HepG2 (cell line): ENCODE data around the gene TRPC3. TPM values are rescaled to one million over a fixed set of nuclear protein-coding genes. Genes with fewer than 3 reads are reported as not detected.

Source experiments
- AKNA ChIP-seq: sonication (generic); formaldehyde crosslinking; IDR thresholded peaks from 2 replicates; pipeline ENCODE4 v1.4.0; 2020; ENCODE audit warnings: missing genetic modification reagents, borderline replicate concordance
- BORCS8-MEF2B ChIP-seq: sonication (generic); formaldehyde crosslinking; IDR thresholded peaks from 2 replicates; pipeline ENCODE4 v1.8.0; 2022; ENCODE audit warnings: mild to moderate bottlenecking, missing genetic modification reagents
- DNMT1 ChIP-seq: sonication (generic); formaldehyde crosslinking; IDR thresholded peaks from 2 replicates; pipeline ENCODE4 v1.5.1; 2020; ENCODE audit warnings: mild to moderate bottlenecking, missing genetic modification reagents
- DR1 ChIP-seq: sonication (generic); formaldehyde crosslinking; IDR thresholded peaks from 2 replicates; pipeline ENCODE4 v1.8.0; 2021; ENCODE audit warnings: mild to moderate bottlenecking, missing genetic modification reagents, inconsistent platforms
- HMGXB3 ChIP-seq: sonication (generic); formaldehyde crosslinking; IDR thresholded peaks from 2 replicates; pipeline ENCODE4 v1.4.0; 2020; ENCODE audit warnings: missing genetic modification reagents, borderline replicate concordance
- KMT2A ChIP-seq: sonication (generic); formaldehyde crosslinking; IDR thresholded peaks from 2 replicates; pipeline ENCODE4 v1.4.0; 2020; ENCODE audit warnings: missing genetic modification reagents
- MED1 ChIP-seq: sonication (generic); formaldehyde crosslinking; IDR thresholded peaks from 2 replicates; pipeline ENCODE4 v1.4.0; 2020; ENCODE audit warnings: missing genetic modification reagents
- MXD1 ChIP-seq: sonication (generic); formaldehyde crosslinking; IDR thresholded peaks from 2 replicates; pipeline ENCODE4 v1.4.0; 2020; ENCODE audit warnings: mild to moderate bottlenecking, missing genetic modification reagents
- MZF1 ChIP-seq: sonication (generic); formaldehyde crosslinking; IDR thresholded peaks from 2 replicates; pipeline ENCODE4 v1.8.1; 2023; ENCODE audit warnings: mild to moderate bottlenecking, missing genetic modification reagents, borderline replicate concordance
- NFIC ChIP-seq: IDR thresholded peaks from 2 replicates; pipeline ENCODE4 v1.6.1; 2012; ENCODE audit warnings: mild to moderate bottlenecking, low read length, inconsistent platforms
- NFKB2 ChIP-seq: sonication (generic); formaldehyde crosslinking; IDR thresholded peaks from 2 replicates; pipeline ENCODE4 v1.4.0; 2020; ENCODE audit warnings: missing genetic modification reagents, borderline replicate concordance
- NFRKB ChIP-seq: fragments of 450-650 bp; IDR thresholded peaks from 2 replicates; pipeline ENCODE4 v1.6.1; 2017
- SP140L ChIP-seq: sonication (generic); formaldehyde crosslinking; IDR thresholded peaks from 2 replicates; pipeline ENCODE4 v1.4.0; 2020; ENCODE audit warnings: missing genetic modification reagents, borderline replicate concordance
- TCF7 ChIP-seq: sonication (generic); IDR thresholded peaks from 2 replicates; pipeline ENCODE4 v1.6.1; 2016; ENCODE audit warnings: antibody characterized with exemption, low read depth
- ZNF20 ChIP-seq: sonication (generic); formaldehyde crosslinking; IDR thresholded peaks from 2 replicates; pipeline ENCODE4 v1.4.0; 2020; ENCODE audit warnings: mild to moderate bottlenecking, moderate library complexity, missing genetic modification reagents
- ZNF234 ChIP-seq: sonication (generic); formaldehyde crosslinking; conservative IDR thresholded peaks from 2 replicates; pipeline ENCODE4 v1.5.1; 2020; ENCODE audit warnings: mild to moderate bottlenecking, missing genetic modification reagents
- ZNF282 ChIP-seq: fragments of 450-650 bp; IDR thresholded peaks from 2 replicates; pipeline ENCODE4 v1.6.1; 2018; ENCODE audit not compliant: partially characterized antibody
- ZNF546 ChIP-seq: sonication (generic); formaldehyde crosslinking; conservative IDR thresholded peaks from 2 replicates; pipeline ENCODE4 v1.8.1; 2023; ENCODE audit warnings: mild to moderate bottlenecking, missing genetic modification reagents
- ZNF776 ChIP-seq: sonication (generic); formaldehyde crosslinking; IDR thresholded peaks from 2 replicates; pipeline ENCODE4 v1.4.0; 2020; ENCODE audit warnings: mild to moderate bottlenecking, missing genetic modification reagents
- ZNF839 ChIP-seq: sonication (generic); formaldehyde crosslinking; IDR thresholded peaks from 2 replicates; pipeline ENCODE4 v1.4.0; 2020; ENCODE audit warnings: missing genetic modification reagents, mild to moderate bottlenecking, borderline replicate concordance
- polyA plus RNA-seq, 8 experiments: library from polyadenylated mRNA; depleted of rRNA in 3 of 8; stranded (reverse) in 7 of 8; unstranded in 1 of 8; fragments of >200 nt; fragmentation: Illumina TruSeq in 4 of 8; extraction: Trizol in 4 of 8; gene quantifications; 2 replicates each; pipeline versions ENCODE4 v1.2.1 to v1.2.3, GENCODE V29; 2011 to 2016; ENCODE audit warnings: low read depth in 4 of 8, missing spikeins in 1 of 8, mixed read lengths in 1 of 8; ENCODE audit not compliant: insufficient read depth in 1 of 8
- total RNA-seq, 5 experiments: library from RNA; depleted of rRNA; stranded (reverse); fragments of >200 nt; fragmentation: Illumina TruSeq; extraction: Trizol; gene quantifications; 2 replicates each; pipeline ENCODE4 v1.2.3, GENCODE V29; 2016; ENCODE audit warnings: low read depth in 1 of 5

Gene TRPC3
- total and polyA plus RNA-seq, 2 of the 13 experiments (the other 11 are each of a cell fraction or from before 2014, with no cell fraction given): not detected

GRCh38 chr4:121869841-121870822 is 81.7 kb downstream of the TRPC3 start, which contains the start of gene BBS7 (continued):
- no peak; the same call in 1 of the 2 replicates for TF ChIP-seq MXD1 (CRISPR knock-in tag)
- no peak; the same call in 1 of the 2 replicates for TF ChIP-seq HMGXB3
- TF ChIP-seq ZNF20: no peak
- peak; percentile 15; the same call in 1 of the 2 replicates for TF ChIP-seq DR1 (CRISPR knock-in tag)
- no peak for TF ChIP-seq AKNA (CRISPR knock-in tag)
- peak; percentile 24; the same call in 1 of the 2 replicates for TF ChIP-seq MED1 (CRISPR knock-in tag)
- TF ChIP-seq MZF1 (CRISPR knock-in tag): no peak
- TF ChIP-seq ZNF839 (CRISPR knock-in tag): no peak; the same call in 1 of the 2 replicates
- TF ChIP-seq KMT2A: peak; percentile 84; the same call in 1 of the 2 replicates
- no peak for TF ChIP-seq ZNF546
- TF ChIP-seq NFIC: no peak
- TF ChIP-seq ZNF234 (CRISPR knock-in tag): no peak
- no peak for TF ChIP-seq NFRKB
- no peak for TF ChIP-seq SP140L
- no peak for TF ChIP-seq DNMT1 (CRISPR knock-in tag)
- TF ChIP-seq NFKB2 (CRISPR knock-in tag): peak; percentile 59; the same call in 1 of the 2 replicates
- no peak for TF ChIP-seq ZNF776 (CRISPR knock-in tag)
- peak; percentile 19; the same call in 1 of the 2 replicates for TF ChIP-seq BORCS8-MEF2B (CRISPR knock-in tag)
- no peak for TF ChIP-seq TCF7
- no peak for TF ChIP-seq ZNF282
